ENCODE data around the gene OBSL1.

The OBSL1 gene

DNA sequence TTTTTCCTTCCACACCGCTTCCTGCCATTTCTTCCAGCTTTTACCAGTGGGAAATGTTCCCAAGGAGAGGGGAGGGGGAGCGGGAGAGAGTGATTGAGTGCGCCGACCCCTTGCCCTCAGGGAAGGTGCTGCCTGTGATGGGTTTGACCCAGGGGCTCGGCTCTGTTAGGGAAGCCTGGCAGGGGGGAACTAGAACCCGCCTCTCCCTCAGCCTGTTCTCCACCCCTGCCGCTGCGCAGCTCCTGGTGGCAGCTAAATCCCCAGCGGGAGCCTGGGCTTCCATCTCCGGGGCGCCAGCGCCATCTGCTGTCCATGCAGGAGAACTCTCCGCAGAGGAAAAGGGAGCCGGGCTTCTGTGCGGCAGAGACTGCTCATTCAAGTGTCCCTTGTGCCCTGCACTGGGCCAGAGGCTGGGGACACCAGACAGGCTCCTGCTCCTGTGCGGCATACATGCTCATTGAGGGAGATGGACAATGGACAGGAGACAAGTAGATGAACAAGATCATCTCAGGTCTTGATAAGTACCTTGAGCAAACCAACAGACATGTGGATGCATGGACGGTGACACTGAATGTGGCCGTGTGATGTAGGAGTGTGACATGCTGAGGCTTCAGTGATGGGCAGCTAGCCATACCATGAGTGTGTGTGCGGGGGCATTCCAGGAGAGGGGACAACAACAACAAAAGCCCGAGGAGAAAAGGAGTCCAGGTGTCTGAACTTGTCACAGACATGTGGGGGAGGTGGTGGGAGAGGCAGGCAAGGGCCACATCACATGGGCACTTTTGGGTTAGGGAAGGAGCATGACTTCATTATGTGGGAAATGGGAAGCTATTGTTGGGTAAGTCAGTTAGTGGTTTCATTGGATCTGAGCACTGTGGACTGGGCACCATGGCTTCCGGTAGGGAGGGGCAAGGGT is 41.0 kb downstream of the OBSL1 start:
- DNase-seq = peak; percentile 56

- DNase-seq = no peak
These were observed 43.9 kb downstream of the OBSL1 start for GRCh38 chr2:219527472-219527871.

DNA sequence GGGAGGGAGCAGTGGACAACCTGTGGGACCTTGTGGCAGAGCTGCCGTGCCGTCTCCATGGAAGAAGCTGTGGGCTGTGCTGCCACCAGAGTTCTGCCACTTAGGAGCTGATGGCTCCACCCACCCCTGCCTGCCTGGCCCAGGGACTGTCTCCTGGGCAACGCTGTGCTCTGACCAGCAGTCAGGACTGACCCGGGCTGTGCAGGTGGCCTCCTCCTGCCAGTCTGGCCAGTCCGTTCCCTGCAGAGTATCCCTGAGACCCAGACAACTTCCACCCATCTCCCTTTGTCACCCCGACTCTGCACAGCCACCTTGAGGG is 44.3 kb downstream of the OBSL1 start:
- no peak for DNase-seq

DNA sequence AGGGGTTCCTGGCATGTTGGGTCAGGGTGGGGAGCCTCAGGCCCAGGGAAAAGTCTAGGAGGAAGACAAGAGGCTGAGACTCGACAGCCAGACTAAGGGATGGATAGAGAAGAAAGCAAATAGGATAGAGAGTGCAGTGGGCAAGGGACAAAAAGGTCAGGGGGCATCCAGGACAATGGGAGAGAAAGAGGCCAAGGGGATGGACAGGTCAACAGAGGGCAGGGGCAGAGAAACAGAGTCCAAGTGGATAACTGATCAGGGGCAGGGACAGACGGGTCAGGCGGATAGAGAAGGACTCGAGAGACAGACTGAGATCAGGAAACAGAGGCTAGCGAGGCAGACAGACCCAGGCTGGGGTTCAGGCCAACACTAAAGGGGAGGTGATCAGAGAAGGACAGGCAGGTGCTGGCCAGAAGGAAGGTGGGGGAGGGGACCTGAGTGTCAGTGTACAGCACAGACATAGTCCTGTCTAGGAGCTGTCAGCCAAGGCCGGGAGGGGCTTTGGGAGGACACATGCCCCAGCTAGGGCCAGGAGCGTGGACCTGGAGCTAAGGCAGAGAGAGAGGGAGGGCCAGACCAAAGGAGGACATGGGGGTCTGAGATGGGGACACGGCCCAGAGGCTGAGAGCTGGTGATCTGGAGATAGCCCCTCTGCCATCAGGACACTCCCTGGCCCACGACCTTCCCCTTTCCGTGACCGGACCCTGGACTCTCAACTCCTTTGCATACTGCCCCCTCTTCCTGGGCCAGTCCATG is 44.8 kb downstream of the OBSL1 start:
- DNase-seq = no peak

GRCh38 chr2:219525533-219526232 is 45.7 kb downstream of the OBSL1 start:
- DNase-seq = no peak

- no peak for DNase-seq
These were observed 46.5 kb downstream of the OBSL1 start for GRCh38 chr2:219524817-219525216.

DNA sequence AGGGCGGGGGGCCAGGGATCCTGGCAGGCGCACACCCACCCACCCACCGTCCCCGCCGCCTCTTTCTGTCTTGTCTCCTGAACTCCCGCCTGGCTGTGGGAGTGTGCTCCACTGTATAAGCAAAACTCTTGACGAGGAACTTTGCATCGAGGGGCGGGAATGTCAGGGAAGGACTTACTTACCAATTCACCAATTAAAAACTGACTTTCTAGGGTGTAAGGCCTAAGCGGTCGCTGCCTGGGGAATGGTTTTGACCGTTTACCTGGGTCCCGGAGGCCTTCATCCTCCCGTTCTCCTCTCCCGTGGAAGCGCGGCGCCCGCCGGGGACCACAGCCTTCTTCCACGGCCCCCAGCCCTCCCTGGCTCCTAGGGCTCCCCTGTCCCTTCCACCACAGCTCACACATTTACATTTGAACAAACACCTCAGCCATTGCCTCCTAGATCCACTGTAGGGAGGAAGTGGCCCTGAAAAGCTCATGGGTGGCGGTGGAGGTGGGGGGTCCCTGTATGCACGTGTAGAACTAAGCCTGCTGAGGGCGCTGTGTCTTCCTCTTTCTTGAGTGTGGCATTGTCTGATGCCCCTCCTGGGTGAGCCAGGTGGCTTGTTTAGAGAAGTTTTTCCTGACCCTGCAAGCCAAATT is 48.2 kb downstream of the OBSL1 start:
- no peak for DNase-seq

- no peak for DNase-seq
These were observed 49.0 kb downstream of the OBSL1 start for GRCh38 chr2:219522111-219523030.

DNA sequence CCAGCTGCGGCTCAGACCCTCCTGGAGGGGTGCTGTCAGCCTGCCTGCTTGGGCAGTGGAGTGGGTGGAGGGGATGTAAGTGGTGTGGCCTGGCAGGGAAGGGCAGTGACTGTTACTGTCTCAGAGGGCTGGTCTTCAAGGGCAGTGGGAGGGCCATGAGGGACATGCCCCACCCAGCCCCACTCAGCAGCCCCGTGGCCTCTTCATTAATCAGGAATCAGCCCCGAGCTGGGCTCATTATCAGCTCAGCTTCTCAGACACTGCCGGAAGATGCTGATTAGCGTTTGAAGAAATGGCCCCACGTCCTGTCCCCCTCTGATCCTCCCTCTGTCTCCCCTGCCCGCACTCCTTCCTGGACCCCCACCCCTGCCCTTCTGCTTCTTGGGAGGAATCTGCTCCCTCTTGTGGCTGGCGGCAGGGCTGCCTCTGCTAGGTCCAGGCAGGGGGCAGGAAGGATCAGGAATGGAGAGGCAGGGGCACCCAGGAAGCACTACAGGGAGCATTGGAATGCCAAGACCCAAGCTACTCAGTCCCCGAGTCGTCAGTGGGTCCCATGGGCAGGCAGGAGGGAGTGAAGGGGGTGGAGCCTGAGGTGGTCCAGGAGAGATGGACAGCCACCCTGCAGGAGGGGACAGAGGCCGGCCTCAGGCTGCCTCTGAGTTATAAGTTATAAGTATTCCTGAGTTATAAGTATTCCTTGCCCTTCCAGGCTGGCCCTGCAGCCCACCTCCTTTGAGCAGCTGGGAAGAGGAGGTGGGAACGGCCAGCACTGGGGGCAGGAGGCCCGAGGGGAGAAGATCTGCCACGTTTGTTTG is 50.1 kb downstream of the OBSL1 start:
- DNase-seq = no peak

DNA sequence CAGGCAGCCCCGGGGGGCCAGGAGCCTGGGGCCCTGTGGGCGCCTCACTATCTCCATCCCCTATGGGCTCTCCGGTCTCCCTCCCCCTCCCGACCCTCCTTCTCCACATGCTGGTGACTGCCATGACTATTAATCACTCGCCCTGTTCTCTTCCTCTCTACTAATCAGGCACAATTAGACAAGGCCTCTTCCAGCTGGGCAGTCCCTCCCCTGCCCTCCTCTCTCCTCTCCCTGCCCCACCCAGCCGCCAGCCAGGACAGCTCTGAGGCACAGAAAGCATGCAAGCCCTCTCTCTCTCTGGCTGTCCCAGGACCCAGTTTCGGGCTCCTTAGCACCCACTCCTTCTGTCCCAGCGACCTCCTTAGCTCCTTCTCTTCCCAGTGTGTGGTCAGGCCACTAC is 51.3 kb downstream of the OBSL1 start:
- DNase-seq = no peak

GRCh38 chr2:219519526-219519916 is 51.8 kb downstream of the OBSL1 start:
- DNase-seq = no peak

GRCh38 chr2:219517954-219518778 is 53.2 kb downstream of the OBSL1 start:
- no peak for DNase-seq

DNA sequence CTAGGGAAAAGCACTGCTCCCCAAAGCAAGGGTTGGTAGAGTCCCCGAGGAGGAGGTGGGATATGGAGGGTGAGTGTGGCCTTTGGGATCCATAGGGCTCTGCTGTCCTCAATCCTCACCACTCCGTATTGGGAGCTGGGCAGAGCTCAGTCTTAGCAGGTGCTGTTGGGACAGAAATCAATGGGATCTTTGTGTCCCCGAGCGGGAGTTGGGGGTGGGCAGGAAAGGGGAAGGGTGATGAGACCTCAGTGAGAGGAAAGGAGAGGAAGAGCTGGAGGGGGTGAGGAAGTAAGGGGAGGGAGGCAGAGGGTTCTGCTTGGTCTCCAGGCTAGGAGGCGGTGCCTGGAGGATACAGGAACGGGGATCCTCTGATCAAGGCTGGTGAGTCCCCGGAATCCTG is 54.5 kb downstream of the OBSL1 start:
- no peak for DNase-seq

DNA sequence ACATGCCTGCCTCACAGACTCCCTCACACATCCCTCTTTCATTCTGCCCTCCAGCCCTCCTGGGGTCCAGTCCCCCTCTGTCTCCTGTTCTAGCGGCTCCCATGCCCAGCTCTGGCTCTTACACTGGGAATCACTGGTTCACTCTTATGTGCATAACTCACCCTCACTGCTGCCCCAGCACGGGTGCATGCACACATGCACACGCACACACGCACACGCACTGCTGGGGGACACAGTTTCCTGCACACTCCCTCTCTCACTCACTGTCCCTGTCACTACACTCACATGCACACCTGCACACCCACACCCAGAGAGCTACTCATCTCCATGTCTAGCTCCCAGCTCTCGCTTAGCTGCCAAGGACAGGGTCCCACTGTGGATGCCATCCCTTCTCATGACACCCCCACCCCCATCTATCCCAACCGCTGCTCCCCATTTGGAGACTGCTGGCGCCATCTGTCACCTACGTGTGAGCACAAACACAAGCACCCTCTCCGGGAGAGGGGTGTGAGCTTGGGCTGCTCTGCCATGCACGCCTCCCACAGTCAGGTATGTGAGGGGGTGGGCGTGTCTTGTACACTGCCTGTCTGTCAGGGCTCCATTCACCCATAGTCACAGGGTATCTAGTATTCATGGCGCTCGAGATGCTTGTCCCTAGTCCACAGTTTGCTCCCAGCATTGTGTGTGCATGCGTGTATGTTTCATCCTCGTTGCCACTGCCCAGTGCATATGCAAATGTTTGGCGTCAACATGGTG is 55.3 kb downstream of the OBSL1 start:
- no peak for DNase-seq

- no peak for DNase-seq
These were observed 56.5 kb downstream of the OBSL1 start for GRCh38 chr2:219514836-219515235.

- DNase-seq = no peak
These were observed 57.1 kb downstream of the OBSL1 start, which contains the start of gene ASIC4 for GRCh38 chr2:219514196-219514761. TSS of gene ASIC4 (plus strand) at chr2:219514482. CDS start at chr2:219514725, 243 bp downstream.

- DNase-seq = no peak
These were observed 57.6 kb downstream of the OBSL1 start for GRCh38 chr2:219513787-219514186.

DNA sequence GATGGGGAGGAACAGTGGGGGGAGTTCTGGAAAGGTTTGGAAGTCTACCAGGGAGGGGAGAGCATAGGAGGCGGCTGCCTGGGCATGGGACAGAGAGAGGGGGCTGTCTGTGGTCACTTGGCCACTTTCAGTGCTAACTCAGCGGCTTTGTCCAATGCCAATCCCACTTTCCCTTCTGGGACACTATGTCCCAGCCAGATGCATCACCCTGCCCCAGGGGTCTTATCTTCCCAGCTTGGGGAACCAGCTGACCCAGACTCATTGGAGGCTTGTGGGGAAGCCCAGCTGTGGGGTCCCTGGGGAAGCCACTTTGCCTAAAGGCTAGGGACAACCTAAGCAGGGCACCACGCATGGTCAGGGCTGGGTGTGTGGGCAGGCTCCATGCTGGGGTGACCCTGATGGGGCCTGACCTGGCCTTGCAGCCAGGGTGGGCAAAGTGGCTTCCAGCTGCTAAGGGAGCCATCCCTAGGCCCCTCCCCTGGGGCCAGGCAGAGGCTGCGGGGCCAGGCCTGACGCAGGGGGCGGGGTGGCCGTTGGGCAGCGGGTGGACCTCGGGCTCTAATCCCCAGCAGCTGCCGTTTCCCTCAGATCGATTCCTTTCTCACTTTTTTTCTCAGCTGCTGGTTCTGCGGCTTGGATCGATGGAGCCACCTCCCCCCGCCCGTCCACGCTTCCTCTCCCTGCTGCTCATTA is 58.7 kb downstream of the OBSL1 start:
- no peak for DNase-seq

Measured in NK-92 treated with Interleukin-12 subunit alpha and Interleukin-12 subunit beta, amount 100 ng/mL, for 24 hours (cell line).